Measurements from ENCODE around the gene SOCS1. TPM values are rescaled to one million over a fixed set of nuclear protein-coding genes. Genes with fewer than 3 reads are reported as not detected.

Gene SOCS1
- total RNA-seq, 1 experiment from 2014 or later, result 2.6 TPM

- DNase-seq (ENCODE audit: low spot score), result no peak
- H3K27me3 ChIP-seq (replicated peaks; ENCODE audit: insufficient read depth, low read depth, low read length, poor library complexity), result peaks cover 16% of the 10 kb centered on the region
- no peaks in the 10 kb centered on the region for H3K36me3 ChIP-seq (ENCODE audit: insufficient read depth, low read length, poor library complexity, severe bottlenecking)
- intact Hi-C loops (cut with micrococcal nuclease; ENCODE audit: unreplicated experiment), result no loop called here
- ChIA-PET CTCF (interaction anchor here (0.5 kb wide), 1 partner anchor 126 kb away, joined by 3 read pairs; no protein-coding TSS in a partner anchor), POLR2A (ENCODE audit: low non-redundant PET) (no interaction called here)
- no peaks in the 10 kb centered on the region for H3K9me3 ChIP-seq (ENCODE audit: low read depth, low read length, poor library complexity, severe bottlenecking)
- H3K27ac ChIP-seq (ENCODE audit: low read depth, low read length, poor library complexity, severe bottlenecking), result no peak overlapping the region
- BruUV-seq (replicated peaks), result no TSS peak
- H3K4me1 ChIP-seq (ENCODE audit: insufficient read depth, low read length, poor library complexity, severe bottlenecking), result peaks cover 10% of the 10 kb centered on the region
- TF ChIP-seq, protein P1, sequence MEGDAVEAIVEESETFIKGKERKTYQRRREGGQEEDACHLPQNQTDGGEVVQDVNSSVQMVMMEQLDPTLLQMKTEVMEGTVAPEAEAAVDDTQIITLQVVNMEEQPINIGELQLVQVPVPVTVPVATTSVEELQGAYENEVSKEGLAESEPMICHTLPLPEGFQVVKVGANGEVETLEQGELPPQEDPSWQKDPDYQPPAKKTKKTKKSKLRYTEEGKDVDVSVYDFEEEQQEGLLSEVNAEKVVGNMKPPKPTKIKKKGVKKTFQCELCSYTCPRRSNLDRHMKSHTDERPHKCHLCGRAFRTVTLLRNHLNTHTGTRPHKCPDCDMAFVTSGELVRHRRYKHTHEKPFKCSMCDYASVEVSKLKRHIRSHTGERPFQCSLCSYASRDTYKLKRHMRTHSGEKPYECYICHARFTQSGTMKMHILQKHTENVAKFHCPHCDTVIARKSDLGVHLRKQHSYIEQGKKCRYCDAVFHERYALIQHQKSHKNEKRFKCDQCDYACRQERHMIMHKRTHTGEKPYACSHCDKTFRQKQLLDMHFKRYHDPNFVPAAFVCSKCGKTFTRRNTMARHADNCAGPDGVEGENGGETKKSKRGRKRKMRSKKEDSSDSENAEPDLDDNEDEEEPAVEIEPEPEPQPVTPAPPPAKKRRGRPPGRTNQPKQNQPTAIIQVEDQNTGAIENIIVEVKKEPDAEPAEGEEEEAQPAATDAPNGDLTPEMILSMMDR (conservative IDR thresholded peaks at IDR 0.05; ENCODE audit: low read depth, low read length), result no peak
- no peak for TF ChIP-seq EZH2 (IDR thresholded peaks at IDR 0.05; ENCODE audit: borderline replicate concordance, low read depth, low read length, poor library complexity, severe bottlenecking)
- no peak overlapping the region for H3K4me3 ChIP-seq (ENCODE audit: low read depth, low read length, poor library complexity, severe bottlenecking)
These were observed 4.2 kb downstream of the SOCS1 start for GRCh38 chr16:11251525-11252481.

DNA sequence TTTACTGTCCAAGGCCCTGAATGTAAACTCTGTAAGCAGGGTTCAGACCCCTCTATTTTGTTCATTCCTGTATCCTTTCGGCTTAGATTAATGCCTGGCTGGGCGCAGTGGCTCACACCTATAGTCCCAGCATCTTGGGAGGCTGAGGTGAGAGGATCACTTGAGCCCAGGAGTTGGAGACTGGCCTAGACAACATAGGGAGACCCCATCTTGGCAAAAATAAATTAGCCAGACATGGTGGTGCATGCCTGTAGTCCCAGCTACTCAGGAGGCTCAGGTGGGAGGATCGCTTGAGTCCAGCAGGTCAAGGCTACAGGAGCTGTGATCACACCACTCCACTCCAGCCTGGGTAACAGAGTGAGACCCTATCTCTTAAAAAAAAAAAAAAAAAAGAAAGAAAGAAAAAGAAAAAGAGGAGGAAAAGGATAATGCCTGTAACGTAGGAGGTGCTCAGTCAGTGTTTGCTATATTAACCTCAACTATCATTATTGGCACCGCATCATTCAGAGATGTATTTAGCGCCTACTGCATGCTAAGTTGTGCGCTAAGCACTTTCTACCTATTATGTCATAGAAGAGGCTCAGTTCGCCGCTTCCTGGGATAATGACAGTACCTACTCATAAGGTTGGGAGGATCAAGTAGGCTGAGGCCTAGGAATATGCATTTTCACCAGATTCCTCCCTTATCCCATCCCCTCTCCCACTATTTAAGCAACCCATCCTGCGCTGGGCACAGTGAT lies 5.0 kb downstream of the SOCS1 start:
- TF ChIP-seq, protein P1 (conservative IDR thresholded peaks at IDR 0.05; ENCODE audit: low read depth, low read length), result no peak
- TF ChIP-seq EZH2 (IDR thresholded peaks at IDR 0.05; ENCODE audit: borderline replicate concordance, low read depth, low read length, poor library complexity, severe bottlenecking), result no peak
- Histone ChIP-seq H3K27me3 (replicated peaks; ENCODE audit: insufficient read depth, low read depth, low read length, poor library complexity) (peaks cover 16% of the 10 kb centered on the region), H3K36me3 (ENCODE audit: insufficient read depth, low read length, poor library complexity, severe bottlenecking) (no peaks in the 10 kb centered on the region), H3K27ac (ENCODE audit: low read depth, low read length, poor library complexity, severe bottlenecking) (no peak overlapping the region), H3K9me3 (ENCODE audit: low read depth, low read length, poor library complexity, severe bottlenecking) (no peaks in the 10 kb centered on the region), H3K4me3 (ENCODE audit: low read depth, low read length, poor library complexity, severe bottlenecking) (no peak overlapping the region), H3K4me1 (ENCODE audit: insufficient read depth, low read length, poor library complexity, severe bottlenecking) (peaks cover 9% of the 10 kb centered on the region)
- BruUV-seq (replicated peaks), result no TSS peak
- POLR2A ChIA-PET (ENCODE audit: low non-redundant PET), result no interaction called here
- intact Hi-C loops (cut with micrococcal nuclease; ENCODE audit: unreplicated experiment), result no loop called here
- CTCF ChIA-PET, result interaction anchor here (0.5 kb wide), 1 partner anchor 127 kb away, joined by 3 read pairs; no protein-coding TSS in a partner anchor
- no peak for DNase-seq (ENCODE audit: low spot score)

DNA sequence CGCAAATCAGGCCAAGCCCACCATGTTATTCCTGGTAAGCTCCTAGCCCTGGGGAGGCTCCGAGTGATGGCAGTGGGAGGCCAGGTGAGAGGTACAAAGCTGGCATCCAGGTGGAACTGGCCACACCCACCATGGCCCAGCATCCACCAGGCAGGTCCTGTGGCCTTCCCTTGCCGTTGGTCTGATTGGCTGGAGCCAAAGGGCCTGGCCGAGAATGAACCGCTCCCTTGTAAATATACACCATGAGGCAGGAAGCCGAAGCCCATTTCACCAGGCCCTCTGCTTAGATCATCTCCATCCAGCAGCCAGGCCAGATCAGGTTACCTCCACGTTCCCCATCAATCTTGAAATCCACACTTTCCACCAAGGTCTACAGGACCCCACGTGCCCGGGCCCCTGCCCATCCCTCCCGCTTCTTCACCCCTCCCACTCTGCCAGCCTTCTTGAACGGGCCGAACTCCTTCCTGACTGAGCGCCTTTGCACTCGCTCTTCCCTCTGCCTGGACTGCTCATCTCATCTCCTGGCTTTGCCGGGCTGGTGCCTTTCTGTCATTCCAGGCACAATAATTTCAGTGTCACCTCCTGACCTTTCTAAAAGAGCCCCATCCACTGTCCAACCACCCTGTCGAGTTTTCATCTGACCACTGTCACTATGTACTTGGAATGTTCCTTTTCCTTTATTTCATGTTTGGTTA lies 5.8 kb downstream of the SOCS1 start:
- Histone ChIP-seq H3K4me3 (ENCODE audit: low read depth, low read length, poor library complexity, severe bottlenecking) (no peak overlapping the region), H3K27ac (ENCODE audit: low read depth, low read length, poor library complexity, severe bottlenecking) (no peak overlapping the region), H3K4me1 (ENCODE audit: insufficient read depth, low read length, poor library complexity, severe bottlenecking) (peaks cover 8% of the 10 kb centered on the region), H3K27me3 (replicated peaks; ENCODE audit: insufficient read depth, low read depth, low read length, poor library complexity) (peaks cover 14% of the 10 kb centered on the region), H3K9me3 (ENCODE audit: low read depth, low read length, poor library complexity, severe bottlenecking) (no peaks in the 10 kb centered on the region), H3K36me3 (ENCODE audit: insufficient read depth, low read length, poor library complexity, severe bottlenecking) (no peaks in the 10 kb centered on the region)
- no peak for DNase-seq (ENCODE audit: low spot score)
- intact Hi-C loops (cut with micrococcal nuclease; ENCODE audit: unreplicated experiment), result no loop called here
- ChIA-PET CTCF (no interaction called here), POLR2A (ENCODE audit: low non-redundant PET) (no interaction called here)
- BruUV-seq (replicated peaks), result no TSS peak
- TF ChIP-seq EZH2 (IDR thresholded peaks at IDR 0.05; ENCODE audit: borderline replicate concordance, low read depth, low read length, poor library complexity, severe bottlenecking), result no peak
- TF ChIP-seq, protein P1 (conservative IDR thresholded peaks at IDR 0.05; ENCODE audit: low read depth, low read length), result no peak

Measured in A673 (cell line).